Stimulated activated naive CD4-positive, alpha-beta T cell treated with Interleukin-2 at 50 U/mL for 16 hours (primary cell): ENCODE data around the gene KBTBD7.
"Not testable (repeated sequence)": the region's sequence is repeated elsewhere in the genome, so short reads cannot be mapped to it uniquely, and the experiment has no call there.

Experiments
- DNase-seq: peaks from one replicate; lab custom pipeline; 2025; lab: John Stamatoyannopoulos, UW

The KBTBD7 gene

GRCh38 chr13:41196011-41196410 lies 1.6 kb upstream of the KBTBD7 start:
- DNase-seq = no peak

- no peak for DNase-seq
These were observed 900 bp downstream of the KBTBD7 start for GRCh38 chr13:41193469-41193868.

- DNase-seq = no peak
These were observed 5.8 kb downstream of the KBTBD7 start for GRCh38 chr13:41188584-41188983.

GRCh38 chr13:41186481-41186880 lies 7.9 kb downstream of the KBTBD7 start:
- DNase-seq = no peak

GRCh38 chr13:41182231-41182630 lies 12.1 kb downstream of the KBTBD7 start:
- no peak for DNase-seq

GRCh38 chr13:41179593-41180250 lies 14.6 kb downstream of the KBTBD7 start:
- DNase-seq = no peak

GRCh38 chr13:41178040-41178439 lies 16.3 kb downstream of the KBTBD7 start:
- DNase-seq = no peak

GRCh38 chr13:41177616-41178015 lies 16.8 kb downstream of the KBTBD7 start:
- no peak for DNase-seq

GRCh38 chr13:41175576-41175975 lies 18.8 kb downstream of the KBTBD7 start:
- not testable (repeated sequence) for DNase-seq

- no peak for DNase-seq
These were observed 32.2 kb downstream of the KBTBD7 start for GRCh38 chr13:41162151-41162550.

- no peak for DNase-seq
These were observed 35.2 kb downstream of the KBTBD7 start for GRCh38 chr13:41159174-41159573.

GRCh38 chr13:41157048-41157717 lies 37.2 kb downstream of the KBTBD7 start:
- DNase-seq = no peak

GRCh38 chr13:41156620-41157019 lies 37.7 kb downstream of the KBTBD7 start:
- DNase-seq = no peak

- no peak for DNase-seq
These were observed 40.3 kb downstream of the KBTBD7 start for GRCh38 chr13:41154042-41154441.

- DNase-seq = no peak
These were observed 42.4 kb downstream of the KBTBD7 start for GRCh38 chr13:41152005-41152404.

GRCh38 chr13:41150058-41150457 lies 44.3 kb downstream of the KBTBD7 start:
- DNase-seq = no peak

GRCh38 chr13:41148419-41149283 lies 45.7 kb downstream of the KBTBD7 start:
- DNase-seq = no peak

- no peak for DNase-seq
These were observed 49.0 kb downstream of the KBTBD7 start for GRCh38 chr13:41145136-41145908.

- DNase-seq = no peak
These were observed 49.8 kb downstream of the KBTBD7 start for GRCh38 chr13:41144576-41144975.
